T-helper 17 cell (primary cell): ENCODE results near the gene EMID1. TPM values are rescaled to one million over a fixed set of nuclear protein-coding genes. Genes with fewer than 3 reads are reported as not detected.
"Not testable (repeated sequence)": the region's sequence is repeated elsewhere in the genome, so short reads cannot be mapped to it uniquely, and the experiment has no call there.

Source experiments
- ATAC-seq: fragments of 150-1000 bp; cut with Tn5 transposase; 2 replicates; pipeline ENCODE4 v1.10.0; 2021; ENCODE audit warnings: mild to moderate bottlenecking, moderate library complexity
- DNase-seq, 3 donors: peaks; one replicate each; pipeline versions ENCODE4 v3.0.0 to v3.0.0-alpha.2; 2020 to 2021
- H3K9me3 ChIP-seq: one replicate; pipeline ENCODE4 v1.7.0; 2013; ENCODE audit warnings: low read length, mild to moderate bottlenecking; ENCODE audit not compliant: control insufficient read depth, poor library complexity, severe bottlenecking
- H3K27ac Mint-ChIP-seq: one replicate; pipeline ENCODE4 v1.8.0; 2022; ENCODE audit warnings: mild to moderate bottlenecking, moderate library complexity, mixed read lengths
- H3K27me3 Mint-ChIP-seq: one replicate; pipeline ENCODE4 v1.8.0; 2022; ENCODE audit warnings: mixed read lengths
- H3K36me3 Mint-ChIP-seq: one replicate; pipeline ENCODE4 v1.8.0; 2022; ENCODE audit warnings: low read depth, mixed read lengths
- H3K4me1 Mint-ChIP-seq: one replicate; pipeline ENCODE4 v1.8.0; 2022; ENCODE audit warnings: mild to moderate bottlenecking, mixed read lengths
- H3K4me3 Mint-ChIP-seq: one replicate; pipeline ENCODE4 v1.8.0; 2022; ENCODE audit warnings: mild to moderate bottlenecking, moderate library complexity, mixed read lengths
- total RNA-seq, 4 donors: library from RNA in 2 of 4; stranded (reverse) in 2 of 4; gene quantifications; one replicate each; pipeline ENCODE4 v1.2.3 and lab custom pipeline; 2022 to 2026

Gene EMID1
- total RNA-seq, 2 donors from 2014 or later = not detected

DNA sequence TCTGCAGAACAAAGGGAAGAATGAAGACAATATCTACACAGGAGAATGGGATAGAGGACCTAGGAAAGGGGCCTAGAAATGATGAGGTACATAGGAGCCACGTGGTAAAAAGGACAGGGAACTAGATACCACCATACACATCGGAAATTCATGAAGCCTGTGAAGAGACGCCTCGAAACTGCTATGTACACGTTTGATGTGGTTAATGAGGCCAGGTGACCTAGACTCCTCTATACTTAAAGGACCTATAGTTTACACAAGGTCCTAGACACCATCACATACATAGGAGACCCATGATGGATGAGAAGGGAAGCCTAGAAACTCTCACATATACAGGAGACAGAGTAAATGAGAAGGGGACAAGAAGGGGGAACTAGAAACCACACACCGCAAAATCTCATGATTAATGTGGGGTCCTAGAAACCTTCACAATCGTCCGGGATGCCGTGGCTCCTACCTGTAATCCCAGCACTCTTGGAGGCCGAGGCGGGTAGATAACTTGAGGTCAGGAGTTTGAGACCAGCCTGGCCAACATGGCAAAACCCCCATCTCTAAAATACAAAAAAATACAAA lies 38.3 kb downstream of the EMID1 start:
- no peak for ATAC-seq
- peaks cover 22% of the 10 kb centered on the region for H3K27me3 Mint-ChIP-seq

DNA sequence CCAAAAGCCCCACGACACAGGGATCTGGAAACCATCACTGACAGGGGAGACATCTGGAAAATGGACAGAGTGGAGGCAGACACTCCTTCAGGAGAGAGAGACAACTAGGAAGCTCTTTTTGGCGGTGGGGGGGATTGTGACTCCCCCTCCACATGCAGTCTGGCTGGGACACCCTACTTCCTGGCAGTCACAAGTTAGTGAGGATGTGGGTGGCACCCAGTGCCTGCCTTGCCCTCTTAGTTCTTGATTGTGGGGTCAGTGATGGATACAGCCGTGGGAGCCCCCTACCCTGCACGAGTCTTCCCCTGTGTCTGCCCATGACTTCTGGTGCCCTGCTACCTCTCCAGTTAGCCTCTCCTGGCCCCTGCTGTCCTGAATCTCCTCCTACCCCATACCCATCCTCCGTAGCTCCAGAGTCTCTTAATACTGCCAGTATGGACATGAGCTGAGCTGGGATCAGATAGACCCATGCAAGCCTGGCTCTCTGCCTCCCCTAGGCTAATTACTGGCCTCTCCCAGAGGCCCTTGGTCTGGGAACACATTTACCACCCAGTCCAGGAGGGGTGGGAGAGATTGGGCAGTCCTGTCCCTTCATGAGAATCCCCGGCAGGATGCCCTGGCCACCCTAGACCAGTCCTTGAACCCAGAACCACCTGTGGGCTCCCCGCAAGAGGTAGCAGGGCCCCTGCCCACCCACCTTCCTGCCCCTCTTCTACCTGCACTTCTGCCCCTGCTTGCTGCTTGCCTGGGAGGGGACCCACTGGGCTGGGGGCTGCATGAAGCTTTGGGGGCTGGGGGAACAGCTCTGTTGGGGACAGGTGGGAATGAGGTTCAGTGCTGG lies 39.3 kb downstream of the EMID1 start:
- Mint-ChIP-seq H3K27ac (no peak overlapping the region), H3K36me3 (peaks cover 5% of the 10 kb centered on the region), H3K27me3 (peaks cover 22% of the 10 kb centered on the region), H3K4me1 (peaks cover 5% of the 10 kb centered on the region), H3K4me3 (no peak overlapping the region)
- ATAC-seq = no peak
- H3K9me3 ChIP-seq = no peaks in the 10 kb centered on the region
- no peak for DNase-seq

More for the DNA sequence above, 38.3 kb downstream of the EMID1 start:
- Mint-ChIP-seq H3K27ac (no peak overlapping the region), H3K4me3 (no peak overlapping the region), H3K4me1 (peaks cover 5% of the 10 kb centered on the region), H3K36me3 (peaks cover 5% of the 10 kb centered on the region)
- no peak for DNase-seq
- no peaks in the 10 kb centered on the region for H3K9me3 ChIP-seq

DNA sequence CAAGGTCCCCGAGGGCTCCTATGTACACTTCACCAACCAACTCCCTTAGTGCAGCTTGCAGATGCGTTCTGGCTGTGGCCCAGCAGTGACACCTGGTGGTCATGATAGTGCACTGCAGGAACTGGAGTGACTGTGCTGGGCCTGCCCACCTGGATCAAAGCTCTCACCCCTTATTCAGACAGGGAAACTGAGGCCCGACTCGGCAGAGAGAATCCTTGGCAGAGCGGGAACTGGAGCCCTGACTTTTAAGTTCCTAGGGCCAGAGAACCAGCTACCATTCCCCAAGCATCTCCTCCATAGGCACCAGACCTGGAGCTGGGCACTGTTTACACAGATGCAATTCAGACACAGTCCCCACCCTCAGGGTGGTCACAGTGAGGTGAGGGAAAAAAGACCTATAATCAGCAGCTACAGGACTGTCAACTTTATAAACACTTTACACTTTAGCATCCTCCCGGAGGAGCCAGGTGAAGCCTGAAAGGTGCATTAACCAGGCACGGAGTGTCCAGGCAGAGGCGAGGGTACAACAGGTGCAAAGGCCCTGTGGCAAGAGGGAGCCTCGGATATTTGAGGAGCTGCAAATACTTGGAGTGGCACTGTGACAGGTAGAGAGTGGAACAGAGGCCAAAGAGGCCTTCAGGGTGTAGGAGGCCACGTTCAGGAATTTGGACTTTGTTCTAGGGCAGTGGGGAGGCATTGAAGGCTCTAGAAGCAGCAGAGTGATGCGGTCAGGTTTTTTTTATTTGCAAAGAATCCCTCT lies 40.1 kb downstream of the EMID1 start:
- Mint-ChIP-seq H3K27me3 (peaks cover 22% of the 10 kb centered on the region), H3K36me3 (peaks cover 5% of the 10 kb centered on the region), H3K27ac (peak overlapping the region; percentile 43), H3K4me1 (peaks cover 5% of the 10 kb centered on the region), H3K4me3 (no peak overlapping the region)
- H3K9me3 ChIP-seq = no peaks in the 10 kb centered on the region
- ATAC-seq (peak; percentile 98), DNase-seq (peak; percentile 45 to 65 (median 47))

DNA sequence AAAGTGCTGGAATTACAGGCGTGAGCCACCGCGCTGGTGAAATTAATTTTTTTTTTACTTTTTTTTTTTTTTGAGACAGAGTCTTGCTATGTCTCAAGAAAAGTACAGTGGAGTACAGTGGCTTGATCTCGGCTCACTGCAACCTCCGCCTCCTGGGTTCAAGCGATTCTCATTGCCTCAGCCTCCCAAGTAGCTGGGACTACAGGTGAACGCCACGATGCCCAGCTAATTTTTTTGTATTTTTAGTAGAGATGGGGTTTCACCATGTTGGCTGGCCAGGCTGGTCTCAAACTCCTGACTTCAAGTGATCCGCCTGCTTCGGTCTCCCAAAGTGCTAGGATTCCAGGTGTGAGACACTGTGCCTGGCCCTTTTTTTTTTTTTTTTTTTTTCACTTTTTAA lies 42.2 kb downstream of the EMID1 start:
- H3K27ac Mint-ChIP-seq, H3K4me3 Mint-ChIP-seq, H3K4me1 Mint-ChIP-seq, H3K9me3 ChIP-seq, ATAC-seq, H3K36me3 Mint-ChIP-seq, DNase-seq: not testable (repeated sequence)
- peaks cover 27% of the 10 kb centered on the region for H3K27me3 Mint-ChIP-seq

DNA sequence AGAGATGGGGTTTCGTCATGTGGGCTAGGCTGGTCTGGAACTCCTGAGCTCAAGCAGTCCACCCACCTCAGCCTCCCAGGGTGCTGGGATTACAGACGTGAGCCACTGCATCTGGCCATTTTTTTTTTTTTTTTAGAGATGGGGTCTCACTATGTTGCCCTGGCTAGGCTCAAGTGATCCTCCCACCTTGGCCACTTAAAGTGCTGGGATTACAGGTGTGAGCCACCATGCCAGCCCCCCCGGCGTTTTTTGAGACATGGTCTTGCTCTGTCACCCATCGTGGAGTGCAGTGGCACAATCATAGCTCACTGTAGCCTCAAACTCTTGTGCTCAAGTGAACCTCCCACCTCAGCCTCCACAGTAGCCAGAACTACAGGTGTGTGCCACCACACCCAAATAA lies 45.6 kb downstream of the EMID1 start:
- DNase-seq (no peak), ATAC-seq (no peak)
- Mint-ChIP-seq H3K27ac (no peak overlapping the region), H3K4me3 (no peak overlapping the region), H3K4me1 (peaks cover 4% of the 10 kb centered on the region), H3K36me3 (peaks cover 2% of the 10 kb centered on the region), H3K27me3 (peaks cover 6% of the 10 kb centered on the region)
- H3K9me3 ChIP-seq = no peaks in the 10 kb centered on the region

DNA sequence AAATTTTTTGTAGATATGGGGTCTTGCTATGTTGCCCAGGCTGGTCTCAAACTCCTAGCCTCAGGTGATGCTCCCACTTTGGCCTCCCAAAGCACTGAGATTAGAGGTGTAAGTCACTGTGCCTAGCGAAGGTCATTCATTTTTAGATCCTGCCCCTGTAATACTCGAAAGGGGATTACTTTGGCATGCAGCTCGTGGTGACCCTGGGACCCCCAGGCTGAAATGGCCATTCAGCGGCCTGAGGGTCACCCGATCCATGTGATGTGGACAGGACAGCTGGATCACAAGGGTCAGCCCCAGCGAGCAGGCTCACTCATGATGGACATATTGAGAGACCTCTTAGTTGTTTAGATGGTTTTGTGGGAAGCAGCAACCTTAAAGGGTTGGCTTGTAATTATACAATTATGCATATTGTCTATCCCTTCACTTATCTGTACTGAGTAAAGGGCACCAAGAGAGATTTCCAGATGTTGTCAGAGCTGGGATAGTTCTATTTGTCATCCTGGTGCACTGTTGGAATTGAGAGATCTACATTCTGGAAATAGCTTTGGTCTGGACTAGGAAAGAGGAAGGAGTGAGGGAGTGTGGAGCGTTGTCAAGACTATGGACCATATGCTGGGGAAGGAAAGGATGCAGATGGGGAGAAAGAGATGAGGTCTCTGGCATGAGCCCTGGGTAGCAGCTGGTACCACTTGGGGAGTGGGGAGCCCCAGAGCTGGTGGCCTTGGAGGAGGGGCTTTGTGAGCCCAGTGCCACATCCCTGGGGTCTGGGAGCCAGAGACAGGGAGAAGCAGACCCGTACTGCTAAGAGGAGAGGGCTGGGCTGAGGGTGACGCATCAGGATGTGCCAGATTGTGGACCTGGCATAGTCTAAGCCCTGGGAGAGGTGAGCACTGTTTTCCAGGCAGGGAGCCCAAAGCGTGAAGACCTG lies 46.5 kb downstream of the EMID1 start:
- Mint-ChIP-seq H3K4me1 (peaks cover 4% of the 10 kb centered on the region), H3K27ac (no peak overlapping the region), H3K27me3 (peaks cover 6% of the 10 kb centered on the region), H3K4me3 (no peak overlapping the region), H3K36me3 (peaks cover 2% of the 10 kb centered on the region)
- ATAC-seq = no peak
- H3K9me3 ChIP-seq = no peaks in the 10 kb centered on the region
- DNase-seq = no peak

DNA sequence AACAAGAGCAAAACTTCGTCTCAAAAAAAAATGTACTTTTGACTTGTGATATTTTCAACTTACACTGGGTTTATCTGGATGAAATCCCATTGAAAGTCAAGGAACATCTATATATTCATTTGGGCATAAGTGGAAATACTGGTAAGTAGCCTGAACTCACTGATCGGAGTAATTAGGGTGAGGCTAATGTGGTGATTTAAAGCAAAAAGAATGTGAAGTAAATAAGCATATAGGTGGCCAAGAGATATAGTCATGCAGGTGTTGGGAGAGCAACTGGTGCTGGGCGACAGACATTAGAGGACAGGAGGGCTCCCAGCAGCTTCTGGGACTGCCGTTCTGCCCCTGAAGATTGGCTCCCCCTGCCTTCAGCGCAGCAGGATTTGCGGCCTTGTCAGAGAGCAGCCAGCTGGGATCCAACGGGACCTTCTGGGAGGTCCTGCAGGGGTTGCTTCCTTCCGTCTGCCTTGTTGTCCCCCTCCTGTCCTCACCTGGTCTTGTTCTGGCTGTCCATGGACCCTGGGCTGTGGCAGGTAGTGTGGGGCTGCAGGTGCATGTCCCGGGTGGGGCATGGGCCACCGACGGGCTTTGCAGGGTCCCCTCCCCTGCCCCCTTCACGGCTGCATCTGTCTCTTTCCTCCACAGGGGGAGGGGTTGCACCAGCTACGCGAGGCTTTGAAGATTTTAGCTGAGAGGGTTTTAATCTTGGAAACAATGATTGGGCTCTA lies 48.0 kb downstream of the EMID1 start:
- H3K36me3 Mint-ChIP-seq = peaks cover 2% of the 10 kb centered on the region
- no peak for ATAC-seq
- H3K27ac Mint-ChIP-seq = no peak overlapping the region
- H3K9me3 ChIP-seq = no peaks in the 10 kb centered on the region
- peaks cover 6% of the 10 kb centered on the region for H3K27me3 Mint-ChIP-seq
- no peak overlapping the region for H3K4me3 Mint-ChIP-seq
- no peak for DNase-seq
- H3K4me1 Mint-ChIP-seq = peaks cover 7% of the 10 kb centered on the region

DNA sequence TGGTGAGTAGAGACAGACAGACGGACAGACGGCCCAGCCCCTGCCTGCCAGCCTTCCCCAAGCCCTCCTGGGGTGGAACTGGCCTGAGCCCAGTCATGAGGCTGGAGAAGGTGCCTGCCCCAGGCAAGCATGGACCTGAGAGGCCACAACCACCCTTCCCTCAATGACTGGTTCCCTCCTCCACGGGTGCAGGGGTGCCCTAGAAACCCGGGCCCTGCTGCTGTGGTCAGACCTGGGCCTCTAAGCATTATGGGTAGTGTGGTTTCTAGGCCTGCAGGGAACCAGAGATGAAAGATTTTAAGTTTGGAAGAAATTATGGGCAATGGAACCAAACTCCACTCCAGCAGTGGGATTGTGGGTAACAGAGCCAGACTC lies 48.6 kb downstream of the EMID1 start:
- Mint-ChIP-seq H3K36me3 (peaks cover 2% of the 10 kb centered on the region), H3K27me3 (peaks cover 6% of the 10 kb centered on the region)
- peak; percentile 50 for ATAC-seq

DNA sequence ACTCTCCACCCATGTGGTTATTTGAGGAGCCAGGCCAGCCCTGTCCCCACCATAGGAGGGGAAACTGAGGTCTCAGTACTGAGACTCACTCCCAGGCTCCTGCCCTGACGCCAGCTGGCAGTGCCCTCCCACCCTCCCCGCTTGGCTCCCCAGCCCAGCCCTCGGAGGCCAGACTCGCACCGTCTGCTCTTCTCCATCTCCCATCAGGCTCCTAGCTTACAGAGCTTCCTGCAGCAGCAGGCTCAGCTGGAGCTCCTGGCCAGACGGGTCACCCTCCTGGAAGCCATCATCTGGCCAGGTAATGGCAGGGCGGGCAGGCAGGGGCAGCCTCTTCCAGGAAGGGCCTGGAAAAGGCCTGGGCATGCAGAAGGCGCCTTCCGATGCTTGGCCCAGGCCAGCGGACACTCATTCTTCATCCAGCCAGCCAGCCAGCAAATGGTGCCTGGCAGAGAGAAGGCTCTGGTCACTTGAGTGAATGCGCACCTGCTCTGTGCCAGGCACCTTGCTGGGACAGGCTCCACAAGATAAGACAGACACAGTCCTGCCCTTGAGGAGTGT lies 49.4 kb downstream of the EMID1 start:
- Mint-ChIP-seq H3K27me3 (peaks cover 6% of the 10 kb centered on the region), H3K4me1 (peaks cover 7% of the 10 kb centered on the region), H3K4me3 (no peak overlapping the region), H3K27ac (no peak overlapping the region), H3K36me3 (peaks cover 2% of the 10 kb centered on the region)
- no peak for DNase-seq
- no peak for ATAC-seq
- no peaks in the 10 kb centered on the region for H3K9me3 ChIP-seq

More for the DNA sequence above, 48.6 kb downstream of the EMID1 start:
- no peak overlapping the region for H3K4me3 Mint-ChIP-seq
- no peak for DNase-seq
- H3K4me1 Mint-ChIP-seq = peaks cover 7% of the 10 kb centered on the region
- no peaks in the 10 kb centered on the region for H3K9me3 ChIP-seq
- no peak overlapping the region for H3K27ac Mint-ChIP-seq

DNA sequence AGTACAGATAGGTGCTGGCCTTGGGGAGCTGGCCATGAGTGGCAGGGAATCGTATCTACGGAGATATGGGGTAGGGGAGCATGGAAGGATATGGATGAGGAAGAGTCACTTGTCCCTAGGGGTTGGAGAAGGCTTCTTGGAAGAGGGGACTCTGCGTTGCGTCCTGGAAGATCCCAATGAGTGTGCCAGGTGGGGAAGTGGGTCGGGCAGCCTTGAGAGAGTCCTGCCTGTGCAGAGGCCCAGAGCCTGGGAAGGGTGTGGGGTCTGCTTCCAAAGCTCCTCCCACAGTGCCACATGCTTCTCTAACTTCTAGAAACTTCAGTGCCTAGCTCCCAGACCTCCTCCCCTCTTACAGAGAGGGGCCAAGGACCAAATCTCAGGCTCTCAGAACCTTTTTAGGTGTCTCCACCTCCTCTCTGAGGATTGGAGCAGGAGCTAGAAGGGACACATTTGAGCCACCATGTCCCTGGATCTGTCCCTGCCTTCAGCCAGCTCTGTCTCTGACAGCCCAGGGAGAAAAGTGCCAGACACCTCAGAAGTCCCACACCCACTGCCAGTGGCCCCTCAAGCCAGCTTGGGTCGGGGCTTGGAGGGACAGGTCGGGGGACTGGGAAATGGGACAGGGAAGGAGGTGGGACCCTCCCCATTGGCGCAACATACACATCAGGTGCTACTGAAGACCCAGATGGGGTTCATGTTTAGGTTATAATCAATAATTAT lies 51.1 kb downstream of the EMID1 start:
- H3K27ac Mint-ChIP-seq = no peak overlapping the region

DNA sequence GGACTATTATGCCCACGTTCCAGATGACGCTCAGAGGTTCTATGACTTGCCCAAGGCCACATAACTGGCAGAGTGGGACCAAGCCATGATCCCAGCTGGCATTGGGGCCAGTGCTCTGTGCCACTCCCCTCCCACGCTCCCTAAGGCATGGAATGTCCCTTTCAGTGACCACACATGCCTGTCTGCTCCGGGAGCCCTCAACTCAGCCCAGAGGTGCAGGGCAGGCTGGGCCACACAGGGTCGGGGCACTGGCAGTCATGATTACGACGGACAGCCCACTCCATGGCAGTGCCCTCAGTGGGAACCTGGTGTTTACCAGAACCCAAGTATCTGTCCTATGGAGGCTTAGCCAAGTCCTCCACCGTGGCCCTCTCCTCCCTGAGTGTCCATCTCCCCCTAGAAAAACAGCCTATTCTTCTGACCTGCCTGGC lies 52.1 kb downstream of the EMID1 start:
- Mint-ChIP-seq H3K27ac (peak overlapping the region; percentile 16), H3K4me3 (no peak overlapping the region)

More for the DNA sequence above, 51.1 kb downstream of the EMID1 start:
- H3K4me3 Mint-ChIP-seq = no peak overlapping the region
- peaks cover 6% of the 10 kb centered on the region for H3K27me3 Mint-ChIP-seq
- H3K9me3 ChIP-seq = no peaks in the 10 kb centered on the region
- DNase-seq (no peak), ATAC-seq (no peak)
- peaks cover 7% of the 10 kb centered on the region for H3K4me1 Mint-ChIP-seq
- peaks cover 2% of the 10 kb centered on the region for H3K36me3 Mint-ChIP-seq

More for the DNA sequence above, 52.1 kb downstream of the EMID1 start:
- Mint-ChIP-seq H3K36me3 (no peaks in the 10 kb centered on the region), H3K4me1 (peaks cover 5% of the 10 kb centered on the region), H3K27me3 (no peaks in the 10 kb centered on the region)
- H3K9me3 ChIP-seq = no peaks in the 10 kb centered on the region
- ATAC-seq (no peak), DNase-seq (no peak)
